IMR-90 (cell line): ENCODE results near the gene NADSYN1. TPM values are rescaled to one million over a fixed set of nuclear protein-coding genes. Genes with fewer than 3 reads are reported as not detected.

Source experiments
- ATAC-seq: fragments of 200-7000 bp; cut with Tn5 transposase; 2 replicates; pipeline ENCODE4 v1.9.1; 2020; ENCODE audit warnings: low read depth, mild to moderate bottlenecking, moderate library complexity
- BruUV-seq: library from RNA; stranded (reverse); fragments of 400-500 nt; replicated peaks from 2 replicates; lab custom pipeline; 2021; lab: Mats Ljungman, UMichigan
- CTCF ChIA-PET: fragments of 300-600 bp; formaldehyde crosslinking; extraction: SDS; loops from one replicate; lab custom pipeline; 2021; ENCODE audit warnings: antibody characterized with exemption; lab: Yijun Ruan, JAX
- POLR2A ChIA-PET: fragments of 300-600 bp; sonication (Branson Sonifier 250); formaldehyde crosslinking; loops from one replicate; lab custom pipeline; 2022; ENCODE audit warnings: antibody characterized with exemption; ENCODE audit not compliant: unreplicated experiment; lab: Charles Lee
- DNase-seq: peaks from one replicate; pipeline ENCODE4 v3.0.0; 2013
- H2AFZ ChIP-seq: replicated peaks from 2 replicates; pipeline ENCODE3; 2013; ENCODE audit warnings: low read length, mild to moderate bottlenecking; ENCODE audit not compliant: poor library complexity
- H2AK5ac ChIP-seq: 2 replicates; pipeline ENCODE4 v1.6.1; 2013; ENCODE audit warnings: low read depth, low read length, inconsistent platforms
- H2AK9ac ChIP-seq: replicated peaks from 2 replicates; pipeline ENCODE3; 2013; ENCODE audit warnings: mild to moderate bottlenecking, low read depth, low read length, moderate library complexity; ENCODE audit not compliant: poor library complexity
- H2BK120ac ChIP-seq: 2 replicates; pipeline ENCODE4 v1.6.1; 2013; ENCODE audit warnings: low read depth, low read length, inconsistent platforms
- H2BK15ac ChIP-seq: 3 replicates; pipeline ENCODE4 v1.6.1; 2013; ENCODE audit warnings: low read depth, low read length, inconsistent platforms
- H2BK20ac ChIP-seq: 2 replicates; pipeline ENCODE4 v1.6.1; 2013; ENCODE audit warnings: low read depth, mild to moderate bottlenecking, inconsistent platforms, low read length, moderate library complexity
- H2BK5ac ChIP-seq: 2 replicates; pipeline ENCODE4 v1.6.1; 2013; ENCODE audit warnings: mild to moderate bottlenecking, low read depth, low read length, inconsistent platforms; ENCODE audit not compliant: poor library complexity, severe bottlenecking
- H3K14ac ChIP-seq: replicated peaks from 2 replicates; pipeline ENCODE4 v1.6.1; 2013; ENCODE audit warnings: low read depth, low read length, inconsistent platforms
- H3K18ac ChIP-seq: 2 replicates; pipeline ENCODE4 v1.6.1; 2013; ENCODE audit warnings: low read depth, low read length, control low read depth
- H3K23ac ChIP-seq: 2 replicates; pipeline ENCODE4 v1.6.1; 2013; ENCODE audit warnings: low read depth, low read length, inconsistent platforms
- H3K27ac ChIP-seq: 2 replicates; pipeline ENCODE4 v1.5.1; 2013; ENCODE audit warnings: mild to moderate bottlenecking, control low read depth, low read length; ENCODE audit not compliant: insufficient read depth
- H3K27me3 ChIP-seq: 2 replicates; pipeline ENCODE4 v1.6.1; 2013; ENCODE audit warnings: low read length; ENCODE audit not compliant: control insufficient read depth, insufficient read depth
- H3K36me3 ChIP-seq: 2 replicates; pipeline ENCODE4 v1.6.1; 2013; ENCODE audit warnings: low read length, mixed read lengths; ENCODE audit not compliant: control insufficient read depth, insufficient read depth
- H3K4ac ChIP-seq: 2 replicates; pipeline ENCODE4 v1.6.1; 2013; ENCODE audit warnings: low read depth, low read length, inconsistent platforms
- H3K4me1 ChIP-seq: 2 replicates; pipeline ENCODE4 v1.6.1; 2013; ENCODE audit warnings: low read length, mixed read lengths; ENCODE audit not compliant: control insufficient read depth, insufficient read depth
- H3K4me2 ChIP-seq: 2 replicates; pipeline ENCODE4 v1.6.1; 2013; ENCODE audit warnings: low read depth, mild to moderate bottlenecking, control low read depth, low read length, moderate library complexity
- H3K4me3 ChIP-seq: 2 replicates; pipeline ENCODE4 v1.5.1; 2013; ENCODE audit warnings: low read depth, mild to moderate bottlenecking, control low read depth, low read length, moderate library complexity; ENCODE audit not compliant: insufficient read depth
- H3K56ac ChIP-seq: 2 replicates; pipeline ENCODE4 v1.6.1; 2013; ENCODE audit warnings: low read length, inconsistent platforms; ENCODE audit not compliant: insufficient read depth; ENCODE audit errors: extremely low read depth
- H3K79me1 ChIP-seq, 2 experiments: 2 replicates each; pipeline ENCODE4 v1.6.1; 2013; ENCODE audit warnings: low read length in 2 of 2, inconsistent platforms in 1 of 2, low read depth in 1 of 2
- H3K9ac ChIP-seq: 2 replicates; pipeline ENCODE4 v1.6.1; 2013; ENCODE audit warnings: low read depth, low read length, control low read depth
- H3K9me1 ChIP-seq: 2 replicates; pipeline ENCODE4 v1.6.1; 2013; ENCODE audit warnings: low read length, inconsistent platforms; ENCODE audit not compliant: insufficient read depth
- H3K9me3 ChIP-seq: 2 replicates; pipeline ENCODE4 v1.6.1; 2013; ENCODE audit warnings: low read length; ENCODE audit not compliant: control insufficient read depth, insufficient read depth
- H4K20me1 ChIP-seq: 2 replicates; pipeline ENCODE4 v1.6.1; 2013; ENCODE audit warnings: low read length, inconsistent platforms; ENCODE audit not compliant: insufficient read depth
- H4K5ac ChIP-seq: 2 replicates; pipeline ENCODE4 v1.6.1; 2013; ENCODE audit warnings: mild to moderate bottlenecking, low read depth, low read length, control low read depth
- H4K8ac ChIP-seq, 2 experiments: 2 replicates each; pipeline ENCODE4 v1.6.1; 2013; ENCODE audit warnings: low read depth in 2 of 2, low read length in 2 of 2, control low read depth in 1 of 2, inconsistent platforms in 1 of 2
- H4K91ac ChIP-seq: 2 replicates; pipeline ENCODE4 v1.6.1; 2013; ENCODE audit warnings: low read depth, low read length, inconsistent platforms; ENCODE audit not compliant: insufficient read depth
- CEBPB ChIP-seq: IDR thresholded peaks from 2 replicates; pipeline ENCODE4 v1.6.1; 2012; ENCODE audit warnings: low read depth, low read length, improper control_type of control experiment
- CTCF ChIP-seq: conservative IDR thresholded peaks from 2 replicates; pipeline ENCODE4 v1.5.1; 2012; ENCODE audit warnings: mild to moderate bottlenecking, low read depth, low read length, improper control_type of control experiment
- MAZ ChIP-seq: IDR thresholded peaks from 2 replicates; pipeline ENCODE4 v1.6.1; 2012; ENCODE audit warnings: low read depth, mild to moderate bottlenecking, low read length, improper control_type of control experiment, moderate library complexity, borderline replicate concordance
- NFE2L2 ChIP-seq: fragments of 150-350 bp; IDR thresholded peaks from 2 replicates; pipeline ENCODE4 v1.6.1; 2016; ENCODE audit warnings: low read depth, mild to moderate bottlenecking, low read length
- RAD21 ChIP-seq: IDR thresholded peaks from 2 replicates; pipeline ENCODE4 v1.6.1; 2012; ENCODE audit warnings: low read length, improper control_type of control experiment
- RFX5 ChIP-seq: IDR thresholded peaks from 2 replicates; pipeline ENCODE4 v1.8.0; 2012; ENCODE audit warnings: low read depth, mild to moderate bottlenecking, low read length, moderate library complexity
- WGBS, 2 experiments: methylation state at CpG; one replicate each; pipeline versions ENCODE4 v1.1.5 to v1.1.7; 2013; ENCODE audit warnings: missing lambda C conversion rate in 2 of 2; ENCODE audit not compliant: insufficient read length in 1 of 2; ENCODE audit errors: extremely low coverage in 2 of 2; 5-methylcytosine and 5-hydroxymethylcytosine counted together
- dilution Hi-C: fragments of 300-500 bp; cut with HindIII; formaldehyde crosslinking; loops from one replicate; pipeline ENCODE4 v1.14.3; 2018; ENCODE audit warnings: low sequenced_read_pairs; ENCODE audit not compliant: unreplicated experiment
- in situ Hi-C: fragments of 300-500 bp; cut with MboI; formaldehyde crosslinking; loops from 3 replicates; pipeline ENCODE4 v1.14.3; 2019; ENCODE audit warnings: low sequenced_read_pairs, inconsistent platforms, mixed read lengths
- intact Hi-C: fragments of 100-400 bp; cut with micrococcal nuclease; formaldehyde crosslinking; loops from 2 replicates; pipeline ENCODE4 v1.10.0; 2022
- polyA plus RNA-seq, 3 experiments: library from polyadenylated mRNA; depleted of rRNA; stranded (reverse); fragments of >200 nt; gene quantifications; 2 replicates each; pipeline ENCODE4 v1.2.3, GENCODE V29; 2012; ENCODE audit warnings: low replicate concordance in 1 of 3
- total RNA-seq: library from RNA; depleted of rRNA; stranded (reverse); fragments of >200 nt; gene quantifications from 2 replicates; pipeline ENCODE4 v1.2.3, GENCODE V29; 2012

NADSYN1 gene
- total and polyA plus RNA-seq, 2 of the 4 experiments (the other 2 are of a cell fraction) = 69.5 to 70.4 TPM

- no peak overlapping the region for H2AK9ac ChIP-seq
- 97% methylated on average over 5 of the region's 9 CpGs; no CpG with 5 or more reads in 1 of the 2 experiments for WGBS, 2 experiments
- H3K9ac ChIP-seq = no peak overlapping the region
- H3K27me3 ChIP-seq = no peaks in the 10 kb centered on the region
- H4K20me1 ChIP-seq = no peaks in the 10 kb centered on the region
- ChIA-PET POLR2A (no interaction called here), CTCF (no interaction called here)
- no peak overlapping the region for H3K14ac ChIP-seq
- H2BK15ac ChIP-seq = no peak overlapping the region
- H3K36me3 ChIP-seq = peaks cover 34% of the 10 kb centered on the region
- no peak overlapping the region for H2AK5ac ChIP-seq
- DNase-seq = no peak
- H3K23ac ChIP-seq = no peak overlapping the region
- no peak overlapping the region for H3K4me3 ChIP-seq
- no peak overlapping the region for H3K4me2 ChIP-seq
- no peak overlapping the region for H2AFZ ChIP-seq
- H2BK120ac ChIP-seq = no peak overlapping the region
- no peaks in the 10 kb centered on the region for H3K9me3 ChIP-seq
- no peak overlapping the region for H4K91ac ChIP-seq
- no peak overlapping the region for H4K5ac ChIP-seq
- no peak overlapping the region for H3K27ac ChIP-seq
- no peak for ATAC-seq
- no peak overlapping the region for H2BK5ac ChIP-seq
- TF ChIP-seq RFX5 = no peak
- TF ChIP-seq MAZ = no peak
- no peak for TF ChIP-seq RAD21
- no peak for TF ChIP-seq NFE2L2
- TF ChIP-seq CEBPB = no peak
- TF ChIP-seq CTCF = no peak
- H3K4me1 ChIP-seq = no peaks in the 10 kb centered on the region
- no peaks in the 10 kb centered on the region for H3K9me1 ChIP-seq
- H3K4ac ChIP-seq = no peak overlapping the region
- no peak overlapping the region for H3K18ac ChIP-seq
- dilution Hi-C loops = no loop called here
- H3K79me1 ChIP-seq = no peaks in the 10 kb centered on the region; a peak in 1 of 4 replicates
- no peak overlapping the region for H2BK20ac ChIP-seq
- in situ Hi-C loops = no loop called here
- intact Hi-C loops = no loop called here
- no peak overlapping the region for H4K8ac ChIP-seq
- no TSS peak for BruUV-seq
- no peak overlapping the region for H3K56ac ChIP-seq
Observed at GRCh38 chr11:71466358-71466757, 13.4 kb downstream of the NADSYN1 start.
